NCI-H1417 (cell line): ENCODE data around the gene SHMT1.
A peak's percentile ranks its signal among the peaks of the same experiment; 100 is the strongest.
"Not testable (repeated sequence)": the region's sequence is repeated elsewhere in the genome, so short reads cannot be mapped to it uniquely, and the experiment has no call there.

ENCODE experiments used
- DNase-seq, 3 experiments: peaks; one replicate each; lab custom pipeline; 2025; lab: John Stamatoyannopoulos, UW

Gene SHMT1

GRCh38 chr17:18378614-18379013, 15.3 kb upstream of the SHMT1 start:
- not testable (repeated sequence) for DNase-seq

GRCh38 chr17:18378205-18378505, 14.8 kb upstream of the SHMT1 start:
- no peak for DNase-seq

- DNase-seq: no peak
These were observed 14.3 kb upstream of the SHMT1 start, which contains the start of gene EVPLL for GRCh38 chr17:18377437-18378204. TSS of gene EVPLL (plus strand) at chr17:18377778. CDS start at chr17:18380938, 3,160 bp downstream.

- DNase-seq: no peak
These were observed 10.9 kb upstream of the SHMT1 start for GRCh38 chr17:18374216-18374615.

GRCh38 chr17:18373181-18373580, 9.8 kb upstream of the SHMT1 start:
- not testable (repeated sequence) for DNase-seq

GRCh38 chr17:18371455-18371854, 8.1 kb upstream of the SHMT1 start:
- DNase-seq: no peak

GRCh38 chr17:18370761-18371160, 7.4 kb upstream of the SHMT1 start:
- no peak for DNase-seq

GRCh38 chr17:18368946-18369345, 5.6 kb upstream of the SHMT1 start:
- DNase-seq: no peak

- DNase-seq: no peak
These were observed 816 bp upstream of the SHMT1 start for GRCh38 chr17:18364166-18364565.

- peak in 2 of 3 experiments; percentile 36 to 55 for DNase-seq
These were observed 651 bp downstream of the SHMT1 start for GRCh38 chr17:18362698-18363100.

- DNase-seq: no peak
These were observed 1.3 kb downstream of the SHMT1 start for GRCh38 chr17:18361837-18362697.

- DNase-seq: no peak
These were observed 2.8 kb downstream of the SHMT1 start for GRCh38 chr17:18360518-18360917.

GRCh38 chr17:18356624-18357023, 6.7 kb downstream of the SHMT1 start:
- no peak for DNase-seq

- no peak for DNase-seq
These were observed 9.8 kb downstream of the SHMT1 start for GRCh38 chr17:18353541-18353940.

GRCh38 chr17:18344021-18344420, 19.3 kb downstream of the SHMT1 start:
- DNase-seq: no peak

- DNase-seq: no peak
These were observed 23.4 kb downstream of the SHMT1 start for GRCh38 chr17:18339933-18340332.

GRCh38 chr17:18338158-18338557, 25.2 kb downstream of the SHMT1 start:
- not testable (repeated sequence) for DNase-seq

GRCh38 chr17:18332909-18333489, 30.4 kb downstream of the SHMT1 start:
- no peak for DNase-seq

GRCh38 chr17:18331879-18332278, 31.5 kb downstream of the SHMT1 start:
- DNase-seq: no peak

- no peak for DNase-seq
These were observed 34.6 kb downstream of the SHMT1 start for GRCh38 chr17:18328643-18329204.

- DNase-seq: no peak
These were observed 35.8 kb downstream of the SHMT1 start for GRCh38 chr17:18327556-18327955.

- DNase-seq: no peak
These were observed 36.3 kb downstream of the SHMT1 start for GRCh38 chr17:18327093-18327492.

- no peak for DNase-seq
These were observed 36.8 kb downstream of the SHMT1 start for GRCh38 chr17:18326572-18326971.
